GM21723 (cell line): ENCODE data around the gene HOXB9.

Experiments used
- ATAC-seq: cut with Tn5 transposase; IDR thresholded peaks from one replicate; pipeline ENCODE4 v1.9.1; 2021; ENCODE audit warnings: mild to moderate bottlenecking, moderate library complexity; ENCODE audit not compliant: unreplicated experiment

Gene HOXB9

DNA sequence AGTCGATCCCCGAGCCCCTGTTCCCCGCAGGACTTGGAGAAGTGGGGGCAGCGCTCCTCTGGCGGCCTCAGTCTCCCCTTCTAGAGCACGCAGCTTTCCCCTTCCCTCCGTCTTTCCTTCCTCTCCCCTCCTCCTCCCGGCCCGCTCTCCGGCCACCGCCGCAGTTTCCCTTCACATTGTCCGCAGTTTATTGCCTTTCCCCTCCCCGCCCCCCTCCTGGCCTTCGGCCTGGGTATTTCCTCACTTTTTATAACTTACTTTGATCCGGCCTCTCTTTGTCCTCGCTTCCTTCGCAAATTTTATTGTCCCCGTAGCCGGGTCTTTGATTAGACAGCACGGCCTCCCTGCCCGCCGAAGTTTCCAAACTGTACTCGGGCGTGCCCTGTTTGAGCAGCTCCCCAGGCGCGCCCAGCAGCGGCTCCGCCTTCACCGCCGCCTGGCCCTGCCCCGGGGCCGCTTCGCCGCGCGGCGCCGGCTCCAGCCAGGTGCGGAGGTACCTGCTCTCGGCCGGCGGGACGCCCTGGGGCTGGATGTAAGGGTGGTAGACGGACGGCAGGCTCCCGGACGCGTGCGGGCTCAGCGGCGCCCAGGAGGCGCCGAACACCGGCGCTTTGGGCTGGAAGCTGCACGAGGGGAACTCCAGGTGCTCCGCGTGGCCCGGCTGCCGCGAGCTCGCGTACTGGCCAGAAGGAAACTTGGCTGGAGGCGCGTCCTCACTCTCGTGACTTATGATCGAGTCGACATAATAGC is 488 bp downstream of the HOXB9 start:
- ATAC-seq, result no peak

DNA sequence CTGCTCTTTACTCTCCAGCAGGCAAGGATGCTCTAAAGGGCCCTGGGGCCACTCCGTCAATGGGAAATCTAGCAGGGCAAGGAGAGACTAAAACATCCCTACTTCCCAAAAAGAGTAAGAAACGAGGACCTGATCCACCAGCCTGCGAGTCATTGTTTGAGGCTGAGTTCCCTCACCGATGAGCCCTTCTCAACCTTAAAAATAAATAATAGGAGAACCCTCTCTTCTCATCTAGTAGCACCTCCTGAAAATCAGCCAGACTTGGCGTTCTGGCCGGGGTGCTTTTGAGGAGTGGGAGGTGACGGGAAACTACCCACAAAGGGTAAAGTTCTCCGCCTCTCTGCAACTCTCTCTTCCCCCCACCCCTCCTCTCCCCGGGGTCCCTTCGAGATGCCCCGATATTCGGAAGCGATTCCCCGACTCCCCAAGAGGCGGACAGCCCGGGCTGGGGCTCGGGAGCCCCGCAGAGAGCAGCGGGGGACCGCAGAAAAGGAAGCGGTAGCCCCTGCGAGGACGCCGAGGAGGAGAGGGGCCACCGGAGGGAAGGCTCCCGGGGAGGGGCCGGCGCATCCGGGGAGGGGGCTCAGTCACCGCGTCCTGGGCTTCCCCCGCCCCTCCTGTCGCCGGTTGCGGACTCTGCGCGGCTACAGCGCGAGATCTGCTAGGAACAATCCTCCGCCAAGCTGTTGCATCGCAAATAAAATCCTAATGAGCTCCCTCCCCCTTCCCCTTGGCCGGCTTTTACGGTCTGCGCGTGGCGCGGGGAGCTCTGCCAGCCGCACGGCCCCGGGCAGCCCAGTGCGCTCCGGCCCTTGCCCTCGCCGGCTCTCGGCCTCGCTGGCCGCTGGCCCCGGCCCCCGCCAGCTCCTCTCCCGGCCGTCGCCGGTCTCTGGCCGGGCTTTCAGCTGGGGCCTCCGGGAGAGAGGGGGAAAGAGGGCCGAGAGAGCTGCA is 1.3 kb downstream of the HOXB9 start:
- no peak for ATAC-seq

DNA sequence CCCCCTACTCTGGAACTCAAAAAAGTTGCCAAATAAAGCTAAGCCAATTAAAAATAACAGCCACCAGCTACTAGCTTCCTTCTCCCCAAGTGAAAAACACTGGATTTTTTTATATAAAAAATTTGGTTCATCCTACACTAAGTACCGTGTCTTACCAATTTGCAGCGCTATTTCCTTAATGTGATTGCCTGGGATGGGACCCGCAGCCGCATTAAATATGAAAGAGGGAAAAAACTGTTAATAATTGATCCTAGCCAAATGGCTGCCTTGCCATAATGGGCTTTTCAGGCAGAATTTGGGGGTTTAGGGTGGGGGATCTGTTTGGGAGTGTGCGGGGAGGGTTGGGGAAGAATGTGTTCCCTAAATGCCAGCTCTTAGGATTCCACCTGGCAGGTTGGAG is 2.0 kb downstream of the HOXB9 start:
- ATAC-seq, result no peak

DNA sequence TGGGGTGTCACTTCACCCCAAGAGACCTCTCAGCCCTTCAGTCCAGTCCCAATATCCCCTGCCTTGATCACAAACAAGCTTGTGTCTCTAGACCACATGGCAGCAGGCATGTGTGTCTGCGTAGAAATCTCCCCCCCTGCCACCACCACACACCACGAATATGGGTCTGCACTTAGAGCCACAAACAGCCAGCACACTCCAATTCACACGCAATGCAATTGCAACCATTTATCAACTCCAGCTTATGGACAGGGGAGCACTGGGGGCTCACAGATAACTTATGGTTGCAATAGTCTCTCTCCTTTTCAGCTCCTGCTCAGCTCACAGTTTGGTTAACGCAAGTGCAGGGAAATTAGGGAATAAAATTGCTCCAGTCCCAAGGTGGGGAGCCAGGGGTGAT is 2.6 kb downstream of the HOXB9 start:
- ATAC-seq, result no peak

DNA sequence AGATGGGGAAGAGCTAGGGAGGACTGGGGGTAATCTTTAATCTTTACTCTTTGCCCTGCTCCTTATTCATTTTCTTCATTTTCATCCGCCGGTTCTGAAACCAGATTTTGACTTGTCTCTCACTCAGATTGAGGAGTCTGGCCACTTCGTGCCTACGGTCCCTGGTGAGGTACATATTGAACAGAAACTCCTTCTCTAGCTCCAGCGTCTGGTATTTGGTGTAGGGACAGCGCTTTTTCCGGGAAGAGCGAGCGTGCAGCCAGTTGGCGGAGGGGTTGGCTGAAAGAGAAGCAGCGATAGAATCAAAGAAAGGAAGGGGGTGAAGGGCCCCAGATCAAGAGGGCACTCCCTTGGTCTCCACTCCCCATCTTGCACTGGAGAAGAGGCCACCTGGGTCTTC is 3.3 kb downstream of the HOXB9 start:
- ATAC-seq, result no peak

DNA sequence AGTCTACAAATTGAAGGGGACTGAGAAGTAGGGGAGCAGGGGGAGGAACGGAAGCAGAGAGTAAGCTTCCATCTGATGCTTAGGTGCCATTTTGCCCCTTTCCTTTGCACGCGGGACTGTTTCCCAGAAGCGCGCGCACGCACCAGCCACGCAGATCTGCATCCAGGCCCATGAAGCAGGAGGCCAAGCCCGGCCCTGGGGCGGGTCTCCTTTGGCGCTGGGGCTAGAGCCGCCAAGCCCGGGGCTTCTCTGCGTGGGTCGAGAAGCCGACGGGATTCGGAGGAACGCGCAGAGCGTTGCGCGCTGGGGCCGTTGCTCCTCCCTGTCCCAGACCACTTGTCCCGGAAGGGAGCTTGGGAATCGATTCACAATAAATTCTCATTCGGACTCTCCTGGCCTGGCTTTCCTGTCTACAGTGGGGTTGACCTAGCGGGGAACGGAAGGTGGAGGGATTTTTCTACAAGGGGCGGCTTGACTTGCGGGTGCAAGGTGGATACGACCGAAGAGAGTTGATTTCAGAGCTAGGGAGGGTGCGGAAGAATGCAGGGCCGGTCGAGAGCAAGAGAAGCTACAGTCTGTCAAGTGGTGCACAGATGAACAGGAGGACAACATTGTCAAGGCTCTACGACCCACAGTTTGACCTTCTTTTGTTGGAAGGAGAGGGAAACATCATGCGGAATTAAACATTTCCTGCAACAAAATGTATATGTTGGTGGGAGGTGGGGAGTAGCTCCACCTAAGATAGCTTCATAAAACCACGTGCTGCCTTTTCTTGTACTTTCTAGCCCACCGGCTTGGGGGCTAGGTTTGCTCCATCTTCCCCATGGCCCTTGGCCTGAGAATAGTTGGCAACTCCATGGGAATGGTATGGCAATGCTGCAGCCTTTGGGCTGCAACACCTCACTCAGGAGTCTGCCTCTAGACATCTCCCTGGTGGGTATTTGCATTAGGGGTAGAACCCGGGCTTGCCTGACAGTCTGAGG is 4.5 kb downstream of the HOXB9 start:
- no peak for ATAC-seq

DNA sequence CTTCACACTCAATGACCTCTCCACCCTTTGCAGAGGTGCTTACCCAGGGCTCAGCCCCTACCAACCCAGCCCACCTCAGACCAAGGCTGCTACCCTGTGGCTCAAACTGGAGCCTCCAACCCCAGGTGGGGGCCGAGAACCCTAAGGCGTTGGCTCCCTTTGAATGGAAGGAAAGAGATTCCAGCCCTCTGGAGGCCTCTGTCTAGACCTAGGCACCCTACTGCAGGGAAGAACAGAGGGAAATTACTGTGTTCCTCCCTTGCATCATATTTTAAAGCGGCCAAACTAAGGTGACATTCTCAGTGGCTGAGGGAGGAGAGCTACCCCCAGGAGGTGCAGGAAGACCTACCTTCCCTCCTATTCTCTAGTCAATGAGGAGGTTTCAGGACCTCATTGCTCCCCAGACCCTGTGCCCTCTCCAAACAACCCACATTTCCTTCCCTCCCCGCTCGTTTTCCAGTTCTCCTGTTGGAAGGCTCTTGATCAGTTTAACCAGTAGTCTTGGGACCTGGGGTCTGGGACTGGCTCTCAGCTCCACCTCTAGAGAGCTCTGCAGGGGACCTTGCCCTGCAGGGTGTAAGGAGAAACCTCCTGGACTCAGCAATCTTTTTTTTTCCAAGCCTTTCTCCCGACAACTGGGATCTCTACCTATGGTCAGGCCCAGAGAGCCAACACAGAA is 5.6 kb downstream of the HOXB9 start:
- no peak for ATAC-seq

DNA sequence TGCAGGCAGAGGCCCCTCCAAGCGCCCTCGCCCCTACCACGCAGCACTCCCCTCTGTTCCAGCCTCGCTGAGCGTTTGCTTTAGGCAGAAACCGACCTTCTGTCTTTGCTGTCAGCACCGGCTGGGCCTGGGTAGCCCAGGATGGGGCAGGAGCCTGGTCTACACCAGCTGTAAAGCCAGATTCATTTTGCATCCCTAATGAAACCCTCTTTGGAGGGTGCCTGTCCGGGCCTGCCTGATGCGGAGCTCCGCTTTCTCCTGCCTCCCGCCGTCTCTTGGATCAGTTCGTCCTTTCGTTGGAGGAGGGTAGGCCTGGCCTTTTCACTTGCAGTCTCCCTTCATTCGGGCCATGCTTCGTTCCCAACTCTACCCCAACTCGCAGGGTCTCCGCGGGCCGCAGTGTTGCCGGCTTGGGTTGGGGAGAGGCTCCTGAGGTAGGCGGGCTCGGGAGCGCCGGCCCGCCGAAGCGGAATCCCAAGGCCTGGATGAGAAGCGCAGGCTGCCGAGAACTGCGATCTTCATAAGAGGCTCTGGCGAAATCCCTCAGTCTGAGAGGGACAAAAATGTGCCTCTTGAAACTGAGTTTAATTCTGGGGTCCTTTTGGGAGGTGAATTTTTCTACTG is 6.2 kb downstream of the HOXB9 start:
- no peak for ATAC-seq

DNA sequence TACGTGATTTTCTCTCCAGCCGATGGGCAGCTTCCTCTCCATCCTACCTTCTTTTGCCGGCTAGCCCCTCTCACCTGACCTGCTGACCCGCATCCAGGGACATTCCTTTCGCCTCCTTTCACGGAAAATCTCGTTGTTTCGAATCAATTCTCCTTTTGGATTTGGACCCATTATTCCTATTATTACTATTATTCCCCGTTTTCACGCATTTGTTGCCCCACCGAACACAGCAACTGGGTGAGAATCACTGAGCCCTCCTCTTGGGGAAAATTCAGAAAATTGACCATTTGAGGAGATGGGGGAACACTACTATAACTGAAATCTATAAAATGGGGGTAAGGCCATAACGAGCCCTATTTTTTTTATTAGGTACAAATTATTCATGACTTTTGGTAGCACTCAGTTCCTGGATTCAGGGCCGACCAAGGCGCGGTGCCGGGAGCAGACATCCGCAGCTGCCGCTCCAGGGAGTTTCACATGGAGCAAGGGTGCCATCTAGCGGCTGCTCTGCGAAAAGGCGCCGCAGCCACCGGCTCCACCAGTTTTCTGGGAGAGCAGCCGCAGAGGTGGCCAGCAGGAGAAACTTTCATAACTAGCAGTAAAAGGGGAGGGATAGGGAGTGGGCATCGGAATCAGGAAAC is 7.8 kb downstream of the HOXB9 start:
- ATAC-seq, result no peak

DNA sequence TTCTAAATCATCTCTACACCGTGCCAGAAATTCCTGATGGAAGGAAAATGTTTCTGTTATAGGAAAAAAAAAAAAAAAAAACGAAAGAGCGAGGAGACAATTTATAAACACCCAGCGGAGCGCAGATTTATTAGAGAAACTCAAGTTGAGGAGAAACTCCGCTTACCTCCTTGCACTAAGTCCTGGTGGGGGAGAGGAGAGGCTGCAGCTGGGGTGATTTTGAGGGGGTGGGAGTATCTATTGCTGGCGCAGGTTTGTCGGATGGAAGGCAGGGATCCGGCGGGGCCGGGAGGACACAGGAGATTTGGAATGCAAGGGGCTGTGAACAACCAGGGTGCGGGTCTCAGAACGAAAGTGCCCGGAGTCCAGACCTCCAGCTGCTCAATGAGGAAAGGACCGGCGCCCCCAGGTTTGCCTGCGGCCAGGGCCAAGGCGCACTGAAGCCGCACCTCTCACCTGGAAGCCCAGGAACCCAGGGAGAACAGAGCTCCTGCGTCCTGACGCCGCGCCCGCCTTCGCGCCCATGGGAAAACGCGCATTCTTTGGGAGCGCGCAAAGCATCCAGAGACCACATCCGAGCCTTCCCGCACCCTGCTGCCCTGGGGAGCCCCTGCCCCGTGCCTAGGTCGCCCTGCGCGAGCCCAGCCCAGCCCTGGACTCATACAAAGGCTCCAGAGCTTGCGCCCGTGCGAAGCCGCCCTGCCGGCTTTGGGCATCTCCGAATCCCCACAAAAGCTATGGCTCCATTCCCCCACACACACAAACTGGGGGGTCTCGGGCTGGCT is 8.5 kb downstream of the HOXB9 start:
- no peak for ATAC-seq

DNA sequence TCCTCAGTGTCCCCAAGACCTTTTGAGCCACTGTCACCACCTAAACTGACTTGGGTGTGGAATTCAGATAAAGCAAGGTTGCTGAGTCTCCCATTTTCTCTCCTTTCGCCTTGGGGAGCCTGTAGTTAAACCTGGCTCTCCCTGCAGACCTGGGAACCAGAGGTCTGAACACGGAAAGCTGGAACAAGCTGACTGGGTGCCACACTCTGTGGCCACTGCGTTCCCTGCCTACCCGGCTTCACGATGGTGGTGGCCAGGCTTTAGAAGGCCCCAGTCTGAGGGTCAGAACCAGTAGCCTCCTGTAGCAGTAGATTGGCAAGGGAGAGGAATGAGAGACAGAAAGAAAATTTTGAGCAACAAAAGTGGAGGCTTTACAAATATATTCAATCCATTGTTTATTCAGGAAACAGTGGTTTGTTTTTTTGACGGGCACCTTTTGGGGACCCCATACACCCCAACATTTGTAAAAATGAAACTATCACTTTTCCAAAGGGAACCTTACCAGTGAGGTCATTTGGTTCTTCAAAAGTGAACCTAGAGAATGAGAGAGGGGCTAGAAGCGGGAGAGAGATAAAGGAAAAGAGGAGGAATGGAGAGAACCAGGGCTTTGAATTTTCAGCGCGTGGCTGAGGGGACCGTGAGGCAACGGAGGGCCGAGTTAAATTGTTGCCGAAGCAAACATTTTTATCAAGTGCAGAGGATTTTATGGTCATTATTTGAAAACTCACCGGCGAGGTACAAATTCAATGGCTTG is 9.3 kb downstream of the HOXB9 start:
- ATAC-seq, result no peak

DNA sequence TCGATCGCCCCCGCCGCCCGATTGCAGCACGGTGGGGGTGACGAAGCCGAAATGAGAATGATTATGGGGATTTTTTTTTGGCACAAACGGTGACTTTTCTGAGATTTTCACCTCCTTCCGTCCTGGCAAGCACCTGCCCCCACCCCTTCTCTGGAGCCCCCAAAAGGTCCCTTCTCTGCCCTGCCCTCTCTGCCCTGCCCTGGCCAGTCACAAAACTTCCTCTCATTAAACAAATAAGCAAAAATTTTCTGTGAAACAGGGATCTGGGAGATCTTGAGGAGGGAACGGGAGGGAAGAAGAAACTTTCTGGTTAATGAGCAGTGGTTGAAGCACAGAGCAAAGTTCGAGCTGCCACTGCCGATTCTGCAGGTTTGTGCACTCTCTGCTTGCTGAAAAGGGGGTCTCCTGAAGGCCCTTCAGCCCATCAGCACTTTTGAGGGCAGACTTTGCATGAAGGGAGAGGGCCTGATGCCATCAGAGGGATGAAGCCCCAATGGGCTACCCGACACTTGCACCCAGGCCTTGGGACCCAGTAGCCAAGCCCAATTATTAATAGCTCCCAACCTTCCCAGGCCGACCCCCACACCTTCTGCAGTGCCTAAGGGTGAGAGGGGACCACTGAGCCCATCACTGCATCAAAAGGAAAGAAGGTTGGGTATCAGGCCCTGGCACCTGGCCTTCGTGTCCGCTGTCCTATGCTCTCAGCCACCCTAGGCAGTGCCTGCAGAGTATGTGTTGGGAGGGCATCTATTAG is 10.0 kb downstream of the HOXB9 start:
- no peak for ATAC-seq

DNA sequence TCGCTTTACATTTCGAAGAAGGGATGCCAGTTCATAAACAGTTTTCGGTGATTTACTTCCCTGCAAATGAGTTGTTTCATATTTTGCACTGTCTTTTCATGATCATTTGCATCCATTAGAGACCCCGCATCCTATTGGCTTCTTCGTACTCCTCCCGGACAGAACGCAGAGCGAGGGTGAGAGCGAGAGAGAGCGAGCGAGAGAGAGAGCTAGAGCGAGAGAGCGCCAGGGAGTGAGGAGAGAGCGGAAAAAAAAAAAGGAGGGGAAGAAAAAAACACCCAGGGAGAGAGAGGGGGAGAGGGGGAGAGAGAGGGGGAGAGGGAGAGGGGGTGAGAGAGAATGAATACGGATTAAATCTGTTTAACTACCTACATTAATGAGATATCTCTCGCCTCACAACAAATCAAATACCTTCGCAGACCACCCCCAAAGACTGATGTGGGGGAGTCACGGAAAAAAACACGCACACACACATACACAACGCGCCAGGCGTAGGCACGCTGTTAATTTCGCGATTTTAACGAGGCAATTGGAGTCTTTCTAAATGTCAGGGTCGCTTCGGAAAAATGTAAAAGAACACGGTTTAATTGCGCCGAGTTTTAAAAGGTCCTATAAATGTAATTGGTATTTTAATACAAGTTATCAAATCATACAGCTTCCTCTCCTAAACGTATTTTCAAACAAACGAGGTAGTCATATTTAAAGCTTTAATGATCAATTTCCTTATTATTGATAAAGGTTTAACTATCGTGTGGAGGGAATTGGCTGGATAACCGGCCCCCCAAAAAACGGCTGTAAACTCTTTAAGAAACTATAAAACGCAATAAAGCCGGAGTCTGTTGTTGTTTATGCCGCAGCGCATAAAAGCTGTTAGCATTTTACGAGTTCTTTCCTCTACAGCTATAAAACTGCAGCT is 10.9 kb downstream of the HOXB9 start, which contains the start of gene HOXB8:
TSS of gene HOXB8 (minus strand) at position 246 of the 916 bp plus-strand sequence. CDS start 588 bp downstream, outside the sequence.
- ATAC-seq, result no peak

DNA sequence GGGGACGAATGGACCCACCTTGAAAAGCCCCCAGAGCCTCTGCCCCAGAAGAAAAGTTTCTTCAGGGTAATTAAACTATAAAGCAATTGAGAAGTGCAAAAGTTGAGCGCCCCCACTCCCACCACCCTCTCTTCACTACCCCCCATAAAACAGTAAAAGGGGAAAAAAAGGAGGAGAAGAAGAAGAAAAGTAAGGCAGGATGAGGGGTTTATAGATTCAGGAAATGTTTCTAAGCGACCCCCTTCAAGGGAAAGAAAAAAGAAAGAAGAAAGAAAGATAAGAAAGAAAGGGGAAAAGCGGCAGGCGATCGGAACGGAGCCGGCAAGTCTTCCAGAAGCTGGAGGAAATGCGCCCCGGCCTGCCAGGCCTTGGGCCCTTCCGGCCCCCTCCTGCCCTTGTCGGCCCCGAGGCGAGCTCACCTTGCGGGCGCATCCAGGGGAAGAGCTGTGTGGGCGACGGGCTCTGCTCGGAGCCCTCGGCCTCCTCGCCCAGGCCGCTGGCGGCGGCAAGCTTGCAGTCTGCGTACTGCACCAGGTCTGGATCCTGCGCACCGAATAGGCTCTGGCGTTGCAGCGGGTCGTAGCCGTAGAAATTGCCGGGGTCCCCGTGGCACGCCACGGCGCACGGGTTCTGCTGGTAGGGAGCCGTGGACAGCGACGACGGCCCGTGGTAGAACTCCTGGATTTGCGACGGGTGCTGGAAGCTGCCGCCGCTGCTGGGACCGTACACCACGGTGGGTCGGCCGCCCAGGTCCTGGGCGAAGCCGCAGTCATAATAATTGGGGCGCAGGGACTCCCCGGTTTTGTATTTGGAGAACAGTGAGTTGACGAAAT is 12.1 kb downstream of the HOXB9 start:
- no peak for ATAC-seq
